HK-2 (cell line): ENCODE measurements around the gene PEX26.
"Not testable (repeated sequence)": the region's sequence is repeated elsewhere in the genome, so short reads cannot be mapped to it uniquely, and the experiment has no call there.

Experiments used
- DNase-seq: peaks from one replicate; pipeline ENCODE4 v3.0.0-alpha.2; 2018; ENCODE audit not compliant: unreplicated experiment

Gene PEX26

GRCh38 chr22:18077639-18078328, at the start of gene PEX26:
Gene PEX26 (plus strand): TSS chr22:18077990. CDS start chr22:18078377, 387 bp downstream.
- DNase-seq = peak; percentile 88

GRCh38 chr22:18028817-18029527, 48.8 kb upstream of the PEX26 start:
- no peak for DNase-seq

GRCh38 chr22:18029686-18030267, 48.0 kb upstream of the PEX26 start:
- no peak for DNase-seq

GRCh38 chr22:18031695-18032454, 45.9 kb upstream of the PEX26 start:
- DNase-seq = peak; percentile 92

GRCh38 chr22:18032455-18033101, 45.2 kb upstream of the PEX26 start:
- DNase-seq = peak; percentile 74

- no peak for DNase-seq
Observed at GRCh38 chr22:18033204-18033998, 44.4 kb upstream of the PEX26 start.

- no peak for DNase-seq
Observed at GRCh38 chr22:18034076-18034475, 43.7 kb upstream of the PEX26 start.

GRCh38 chr22:18035751-18036150, 42.0 kb upstream of the PEX26 start:
- peak; percentile 60 for DNase-seq

GRCh38 chr22:18040898-18041297, 36.9 kb upstream of the PEX26 start:
- DNase-seq = not testable (repeated sequence)

- no peak for DNase-seq
Observed at GRCh38 chr22:18042685-18043084, 35.1 kb upstream of the PEX26 start.

GRCh38 chr22:18044548-18045271, 33.1 kb upstream of the PEX26 start:
- no peak for DNase-seq

GRCh38 chr22:18045794-18046193, 32.0 kb upstream of the PEX26 start:
- DNase-seq = no peak

GRCh38 chr22:18048041-18048440, 29.7 kb upstream of the PEX26 start:
- no peak for DNase-seq

GRCh38 chr22:18048441-18048898, 29.3 kb upstream of the PEX26 start:
- DNase-seq = no peak

- no peak for DNase-seq
Observed at GRCh38 chr22:18050065-18050464, 27.7 kb upstream of the PEX26 start.

- not testable (repeated sequence) for DNase-seq
Observed at GRCh38 chr22:18051113-18051512, 26.7 kb upstream of the PEX26 start.

- DNase-seq = not testable (repeated sequence)
Observed at GRCh38 chr22:18053216-18053946, 24.4 kb upstream of the PEX26 start.

GRCh38 chr22:18055619-18056160, 22.1 kb upstream of the PEX26 start:
- DNase-seq = no peak

- DNase-seq = peak; percentile 48
Observed at GRCh38 chr22:18056161-18056666, 21.6 kb upstream of the PEX26 start.
